Stimulated activated naive CD8-positive, alpha-beta T cell treated with anti-CD3 and anti-CD28 coated beads, Interleukin-15, Interleukin-2, amounts not matched to agents 100 U/mL and 50 U/mL, for 24 hours (primary cell): ENCODE measurements around the gene ORAI2.

ENCODE experiments used
- ATAC-seq: fragments of 150-1000 bp; cut with Tn5 transposase; one replicate; pipeline ENCODE4 v1.10.0; 2021
- DNase-seq: peaks from one replicate; pipeline ENCODE4 v3.0.0; 2021

The ORAI2 gene

DNA sequence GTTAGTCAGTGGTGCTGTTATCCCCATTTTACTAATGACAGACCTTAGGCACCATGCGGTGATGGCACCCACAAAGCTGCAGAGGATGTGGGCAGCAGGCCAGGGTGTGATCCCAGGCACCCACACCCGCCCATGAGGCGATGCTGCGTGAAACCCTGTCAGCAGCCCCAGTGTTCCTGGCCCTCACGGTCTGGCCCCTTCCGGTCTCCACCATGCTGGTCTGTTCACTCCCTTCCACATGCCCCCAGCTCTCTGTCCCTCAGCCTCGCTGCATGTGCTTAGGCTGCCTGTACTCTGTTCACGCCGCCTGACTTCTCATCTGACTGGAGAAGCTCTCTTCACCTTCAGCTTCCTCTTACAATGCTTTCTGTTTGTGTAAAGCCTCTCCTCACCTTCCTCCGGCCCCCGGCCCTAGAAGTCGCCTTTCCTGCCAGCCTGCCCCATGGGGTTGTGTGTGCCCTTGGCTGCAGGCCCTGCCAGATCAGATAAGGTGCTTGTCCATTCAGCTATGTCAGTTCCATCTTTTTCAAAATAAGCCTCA, 17.6 kb upstream of the ORAI2 start:
- ATAC-seq = peak; percentile 80

GRCh38 chr7:102416406-102416805, 17.0 kb upstream of the ORAI2 start:
- no peak for DNase-seq
- no peak for ATAC-seq

More for the DNA sequence above, 17.6 kb upstream of the ORAI2 start:
- DNase-seq = peak; percentile 70

DNA sequence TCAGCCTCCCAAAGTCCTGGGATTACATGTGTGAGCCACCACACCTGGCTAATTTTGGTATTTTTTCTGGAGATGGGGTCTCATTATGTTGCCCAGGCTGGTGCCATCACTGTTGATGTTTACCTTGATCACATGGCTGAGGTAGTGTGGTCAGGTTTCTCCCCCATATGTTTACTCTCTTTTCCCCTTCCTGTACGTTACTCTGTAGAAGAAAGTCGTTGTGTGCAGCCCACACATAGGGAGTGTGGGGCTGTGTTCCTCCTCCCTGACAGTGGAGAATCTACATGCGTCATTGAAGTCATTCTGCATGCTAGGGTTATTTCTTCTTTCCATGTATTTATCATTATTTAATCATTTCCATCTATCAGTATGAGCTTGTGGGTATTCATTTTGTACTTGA, 16.3 kb upstream of the ORAI2 start:
- ATAC-seq (no peak), DNase-seq (no peak)

DNA sequence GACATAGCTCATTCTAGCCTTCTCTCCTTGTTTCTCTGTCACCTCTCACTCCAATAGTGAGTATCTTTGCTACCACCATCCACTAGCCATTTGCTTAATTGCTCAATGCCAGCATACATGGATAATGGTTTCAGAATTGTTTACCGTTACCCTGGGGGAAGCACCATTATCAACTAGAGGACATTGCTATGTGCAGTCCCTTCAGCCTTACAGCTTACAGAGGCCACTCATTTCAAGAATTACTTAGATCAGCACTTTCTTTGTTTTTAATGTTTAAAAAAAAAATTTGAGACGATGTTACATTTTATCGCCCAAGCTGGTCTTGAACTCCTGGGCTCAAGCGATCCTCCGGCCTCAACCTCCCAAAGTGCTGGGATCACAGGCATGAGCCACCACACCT, 14.8 kb upstream of the ORAI2 start:
- no peak for ATAC-seq
- no peak for DNase-seq

DNA sequence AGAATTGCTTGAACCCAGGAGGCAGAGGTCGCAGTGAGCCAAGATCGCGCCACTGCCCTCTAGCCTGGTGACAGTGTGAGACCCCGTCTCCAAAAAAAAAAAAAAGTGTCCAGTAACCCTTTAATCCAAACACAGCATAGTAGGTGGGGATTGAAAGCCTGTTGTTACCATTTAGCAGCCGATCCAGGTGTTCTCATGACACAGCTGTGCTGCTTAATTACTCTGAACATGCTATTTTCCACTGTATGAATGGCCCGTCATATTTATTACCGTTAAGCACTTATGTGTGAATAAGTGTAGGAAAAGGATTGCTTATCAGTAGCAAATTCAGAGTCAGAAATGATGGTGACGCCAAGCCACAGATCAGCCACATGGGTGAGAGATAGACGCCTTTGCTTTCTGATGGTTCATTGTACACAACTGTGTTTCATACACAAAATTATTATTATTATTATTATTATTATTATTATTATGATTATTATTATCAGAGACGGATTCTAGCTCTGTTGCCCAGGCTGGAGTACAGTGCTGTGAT, 11.6 kb upstream of the ORAI2 start:
- DNase-seq = no peak
- no peak for ATAC-seq

GRCh38 chr7:102424129-102424551, 9.2 kb upstream of the ORAI2 start:
- ATAC-seq (no peak), DNase-seq (no peak)

- DNase-seq = no peak
- ATAC-seq = no peak
Observed at GRCh38 chr7:102424787-102425218, 8.6 kb upstream of the ORAI2 start.

DNA sequence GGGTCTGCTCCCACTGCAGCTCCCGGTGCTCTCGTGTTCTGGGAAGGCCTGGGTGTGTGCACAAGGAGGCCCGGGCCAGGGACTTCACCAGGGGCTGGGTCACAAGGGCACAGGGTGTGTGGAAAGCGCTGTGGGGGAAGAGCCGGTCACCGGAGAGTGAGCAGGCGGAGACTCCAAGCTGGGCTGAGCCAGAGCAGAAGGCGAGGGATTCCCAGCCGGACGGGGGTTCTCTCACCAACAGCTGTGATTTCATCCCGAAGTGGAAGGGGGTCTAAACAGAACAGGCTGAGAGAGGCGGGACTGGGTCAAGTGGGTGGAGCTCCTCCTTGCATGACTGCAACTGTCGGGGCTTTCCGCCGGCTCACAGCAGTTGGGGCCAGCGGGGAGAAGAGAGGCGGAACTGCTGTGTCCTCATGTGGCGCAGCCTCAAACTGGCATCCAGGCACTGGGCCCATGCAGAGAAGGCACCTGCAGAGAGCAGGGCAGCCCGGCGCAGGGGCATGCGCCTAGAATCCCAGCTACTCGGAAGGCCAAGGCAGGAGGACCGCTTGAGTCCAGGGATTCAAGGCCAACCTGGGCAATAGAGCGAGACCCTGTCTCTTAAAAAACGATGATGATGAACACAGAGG, 7.6 kb upstream of the ORAI2 start:
- ATAC-seq = peak; percentile 89
- DNase-seq = peak; percentile 87

DNA sequence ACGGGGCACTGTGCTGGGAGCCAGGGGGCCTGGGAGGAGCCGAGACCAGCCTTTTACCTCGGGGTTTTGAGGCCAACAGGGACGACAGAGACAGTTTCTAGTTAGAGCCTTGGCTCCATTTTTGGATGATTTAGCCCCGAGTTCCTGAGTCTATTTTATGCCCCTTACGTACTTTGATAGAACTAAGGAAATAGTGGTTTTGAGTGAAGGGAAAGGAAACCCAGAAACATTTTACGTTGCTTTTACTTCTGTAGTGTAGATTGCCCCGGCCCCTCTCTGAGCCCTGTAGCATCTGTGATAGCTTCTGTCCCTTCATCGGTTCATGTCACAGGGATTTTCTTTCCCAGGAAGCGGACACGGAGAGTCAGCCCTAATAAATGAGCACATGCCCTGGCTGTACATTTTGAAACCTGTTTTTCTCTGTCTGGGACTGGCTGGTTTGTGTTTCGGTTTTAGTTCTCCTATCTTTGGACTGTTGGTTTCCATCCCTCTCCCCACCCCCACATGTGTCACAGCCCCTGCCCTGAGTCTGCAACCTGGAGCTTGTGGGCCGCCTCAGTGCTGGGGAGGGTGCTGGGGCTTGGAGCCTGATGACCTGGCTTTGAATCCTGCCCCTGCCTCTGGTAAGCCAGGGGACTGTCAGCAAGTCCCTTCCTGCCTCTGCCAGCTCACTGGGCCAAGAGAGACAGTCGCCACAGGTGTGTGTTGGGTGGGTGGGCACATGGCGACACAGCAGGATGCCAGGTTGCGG, 6.9 kb upstream of the ORAI2 start:
- ATAC-seq = peak; percentile 85
- peak; percentile 82 for DNase-seq

- DNase-seq = no peak
- no peak for ATAC-seq
Observed at GRCh38 chr7:102427019-102427405, 6.4 kb upstream of the ORAI2 start.

GRCh38 chr7:102429141-102429899, 4.1 kb upstream of the ORAI2 start:
- DNase-seq (no peak), ATAC-seq (no peak)

- DNase-seq (peak; percentile 54), ATAC-seq (peak; percentile 50)
Observed at GRCh38 chr7:102431617-102432298, 1.6 kb upstream of the ORAI2 start.

GRCh38 chr7:102432442-102433218, 745 bp upstream of the ORAI2 start:
- ATAC-seq (peak; percentile 16), DNase-seq (no peak)

DNA sequence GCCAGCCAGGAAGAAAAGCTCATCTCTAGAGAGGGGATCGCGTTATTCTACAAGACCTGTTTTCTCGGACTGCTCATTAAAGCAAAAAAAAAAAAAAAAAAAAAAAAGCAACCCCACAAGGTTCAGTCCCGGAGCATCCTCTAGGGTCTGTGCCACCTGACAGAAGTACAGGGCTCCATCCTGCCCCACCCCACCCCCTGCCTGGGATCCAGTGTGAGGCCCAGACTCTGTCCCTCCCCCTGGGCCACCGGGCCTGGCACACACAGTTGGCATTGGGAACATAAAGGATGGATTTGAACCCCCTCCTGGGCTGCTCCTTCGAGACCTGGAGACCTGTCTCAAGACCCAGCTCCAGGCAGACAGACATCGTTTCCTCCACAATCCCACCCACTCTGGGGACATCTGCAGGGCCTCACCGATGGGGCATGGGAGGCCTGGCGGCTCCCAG, 688 bp downstream of the ORAI2 start:
- ATAC-seq = no peak
- peak; percentile 30 for DNase-seq

DNA sequence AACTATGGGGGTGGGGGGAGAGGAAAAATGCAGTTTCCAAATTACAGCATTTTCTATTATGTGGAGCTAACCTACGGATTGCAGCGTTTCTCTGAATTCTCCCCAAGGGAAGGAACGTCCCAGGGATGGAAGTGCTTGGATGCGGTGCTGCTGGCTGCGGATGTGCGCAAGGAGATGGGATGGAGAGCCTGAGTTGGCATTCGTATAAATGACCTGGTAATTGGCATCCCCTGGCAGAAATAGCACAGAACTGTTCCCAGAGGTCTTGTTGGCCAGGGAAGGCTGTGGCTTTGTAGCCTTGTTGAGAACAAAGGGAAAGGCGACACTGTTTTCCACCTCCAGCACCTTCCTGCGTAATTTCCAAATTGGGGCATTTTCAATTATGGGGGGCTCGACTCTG, 2.7 kb downstream of the ORAI2 start:
- DNase-seq (no peak), ATAC-seq (no peak)

GRCh38 chr7:102439963-102440795, 6.8 kb downstream of the ORAI2 start:
- DNase-seq (no peak), ATAC-seq (no peak)

- ATAC-seq (no peak), DNase-seq (no peak)
Observed at GRCh38 chr7:102444961-102445673, 11.7 kb downstream of the ORAI2 start.

- DNase-seq (no peak), ATAC-seq (no peak)
Observed at GRCh38 chr7:102445674-102446071, 12.3 kb downstream of the ORAI2 start.

- DNase-seq = no peak
- ATAC-seq = no peak
Observed at GRCh38 chr7:102446387-102447156, 13.2 kb downstream of the ORAI2 start.
